Glutamatergic neuron (in vitro differentiated cells): ENCODE measurements around the gene POLDIP3. TPM values are rescaled to one million over a fixed set of nuclear protein-coding genes. Genes with fewer than 3 reads are reported as not detected.
"Not testable (repeated sequence)": the region's sequence is repeated elsewhere in the genome, so short reads cannot be mapped to it uniquely, and the experiment has no call there.

ENCODE experiments used
- DNase-seq: peaks from one replicate; pipeline ENCODE4 v3.0.0; 2022
- H3K27ac Mint-ChIP-seq: one replicate; pipeline ENCODE4 v1.8.0; 2020; ENCODE audit warnings: mild to moderate bottlenecking, mixed read lengths, inconsistent platforms; ENCODE audit not compliant: unreplicated experiment
- H3K27me3 Mint-ChIP-seq: one replicate; pipeline ENCODE4 v1.8.0; 2020; ENCODE audit warnings: mild to moderate bottlenecking, moderate library complexity, mixed read lengths, inconsistent platforms; ENCODE audit not compliant: unreplicated experiment
- H3K36me3 Mint-ChIP-seq: one replicate; pipeline ENCODE4 v1.8.0; 2020; ENCODE audit warnings: mild to moderate bottlenecking, mixed read lengths, inconsistent platforms; ENCODE audit not compliant: unreplicated experiment
- H3K4me1 Mint-ChIP-seq: one replicate; pipeline ENCODE4 v1.8.0; 2020; ENCODE audit warnings: mild to moderate bottlenecking, low read depth, mixed read lengths, inconsistent platforms; ENCODE audit not compliant: unreplicated experiment
- H3K4me3 Mint-ChIP-seq: one replicate; pipeline ENCODE4 v1.8.0; 2020; ENCODE audit warnings: mild to moderate bottlenecking, mixed read lengths, inconsistent platforms; ENCODE audit not compliant: unreplicated experiment
- H3K9me3 Mint-ChIP-seq: one replicate; pipeline ENCODE4 v1.8.0; 2020; ENCODE audit warnings: mild to moderate bottlenecking, moderate library complexity, mixed read lengths, inconsistent platforms; ENCODE audit not compliant: unreplicated experiment
- CTCF ChIP-seq: fragments of 200-600 bp; sonication (generic); IDR thresholded peaks from one replicate; pipeline ENCODE4 v1.5.0; 2021; ENCODE audit not compliant: partially characterized antibody, unreplicated experiment
- total RNA-seq: library from RNA; stranded (reverse); fragmentation: NEBNext Ultra II Directional; extraction: Animal tissue kit (Norgen Biotek cat#: 25700); gene quantifications from one replicate; pipeline ENCODE4 v1.2.1, GENCODE V29; 2021; ENCODE audit not compliant: unreplicated experiment

Gene POLDIP3
- total RNA-seq, 1 donor from 2014 or later = 52.8 TPM

DNA sequence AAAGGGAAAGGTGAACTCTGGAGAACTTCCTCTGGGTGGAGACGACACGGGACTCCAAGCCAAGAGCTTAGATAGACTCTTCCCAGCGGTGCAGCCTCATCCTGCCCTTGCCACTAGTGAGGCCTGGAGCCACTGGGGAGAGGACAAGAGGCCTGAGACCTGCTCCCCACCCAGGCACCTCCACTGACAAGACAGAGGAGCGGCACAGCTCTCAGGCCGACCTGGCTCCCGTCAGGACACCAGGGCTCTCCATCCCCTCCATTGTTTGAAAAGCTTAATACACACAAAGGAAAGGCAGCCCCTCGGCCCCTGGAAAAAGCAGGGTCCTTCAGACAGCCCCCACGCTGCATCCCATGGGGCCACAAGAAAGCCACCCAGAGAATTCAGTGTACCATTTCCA is 29.6 kb downstream of the POLDIP3 start:
- Mint-ChIP-seq H3K27ac (peak overlapping the region; percentile 22), H3K4me3 (no peak overlapping the region), H3K9me3 (peaks cover 8% of the 10 kb centered on the region), H3K4me1 (peaks cover 6% of the 10 kb centered on the region), H3K27me3 (peaks cover 1% of the 10 kb centered on the region), H3K36me3 (no peaks in the 10 kb centered on the region)
- no peak for DNase-seq
- no peak for TF ChIP-seq CTCF

- Mint-ChIP-seq H3K4me1 (peaks cover 6% of the 10 kb centered on the region), H3K9me3 (peaks cover 8% of the 10 kb centered on the region), H3K4me3 (no peak overlapping the region), H3K27me3 (peaks cover 1% of the 10 kb centered on the region), H3K27ac (no peak overlapping the region), H3K36me3 (no peaks in the 10 kb centered on the region)
- DNase-seq = no peak
- TF ChIP-seq CTCF = no peak
Measured at GRCh38 chr22:42584364-42584940, 30.2 kb downstream of the POLDIP3 start.

- Mint-ChIP-seq H3K27me3 (peaks cover 1% of the 10 kb centered on the region), H3K36me3 (no peaks in the 10 kb centered on the region), H3K9me3 (peaks cover 8% of the 10 kb centered on the region), H3K4me1 (peaks cover 6% of the 10 kb centered on the region), H3K27ac (no peak overlapping the region), H3K4me3 (no peak overlapping the region)
- DNase-seq = no peak
- no peak for TF ChIP-seq CTCF
Measured at GRCh38 chr22:42582987-42583386, 31.7 kb downstream of the POLDIP3 start.

DNA sequence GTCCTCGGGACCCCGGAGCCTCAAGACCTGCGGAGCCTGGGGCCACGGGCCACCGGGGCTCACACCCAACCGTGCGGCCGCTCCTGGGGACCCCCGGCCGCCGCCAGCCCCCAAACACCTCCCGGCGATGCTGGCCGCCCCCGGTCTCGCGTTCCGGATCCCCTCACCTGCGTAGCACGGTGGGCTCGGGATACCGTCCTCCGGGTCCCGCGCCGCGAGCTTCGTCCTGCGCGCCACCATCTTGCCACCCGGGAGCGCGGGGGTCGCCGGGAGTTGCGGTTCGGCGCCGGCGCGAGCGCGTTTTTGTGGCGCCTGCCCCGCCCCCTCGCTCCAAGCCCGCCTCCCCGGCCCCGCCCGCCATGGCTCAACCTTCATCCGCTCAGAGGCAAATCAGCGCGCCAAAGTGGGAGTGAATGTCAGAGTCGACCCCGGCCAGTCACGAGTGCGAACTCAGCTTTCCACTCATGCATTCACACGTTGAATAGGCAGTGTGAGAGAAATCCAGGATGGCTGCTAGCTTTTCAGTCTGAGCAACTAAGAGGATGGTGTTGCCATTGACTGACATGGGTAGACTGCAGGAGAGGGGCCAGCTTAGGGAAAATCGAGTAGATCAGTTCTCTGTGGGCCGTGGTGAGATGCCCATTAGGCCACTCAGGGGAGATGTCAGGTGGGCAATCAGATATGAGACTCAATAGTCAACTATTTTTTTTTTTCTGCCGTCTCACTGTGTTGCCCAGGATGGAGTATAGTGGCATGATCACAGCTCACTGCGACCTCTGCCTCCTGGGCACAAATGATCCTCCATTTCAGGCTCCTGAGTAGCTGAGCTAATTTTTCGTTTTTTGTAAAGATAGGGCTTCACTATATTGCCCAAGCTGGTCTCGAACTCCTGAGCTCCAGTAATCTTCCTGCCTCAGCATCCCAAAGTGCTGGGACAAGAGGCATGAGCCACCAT is 32.6 kb downstream of the POLDIP3 start:
- peak overlapping the region; percentile 62 for H3K27ac Mint-ChIP-seq
- H3K4me3 Mint-ChIP-seq = peak overlapping the region; percentile 88
- no peak for TF ChIP-seq CTCF
- peaks cover 1% of the 10 kb centered on the region for H3K27me3 Mint-ChIP-seq
- H3K9me3 Mint-ChIP-seq = peaks cover 8% of the 10 kb centered on the region
- peak; percentile 89 for DNase-seq
- H3K4me1 Mint-ChIP-seq = peaks cover 6% of the 10 kb centered on the region
- no peaks in the 10 kb centered on the region for H3K36me3 Mint-ChIP-seq

GRCh38 chr22:42581194-42581761 is 33.4 kb downstream of the POLDIP3 start:
- not testable (repeated sequence) for H3K9me3 Mint-ChIP-seq, H3K4me1 Mint-ChIP-seq, H3K36me3 Mint-ChIP-seq, H3K27me3 Mint-ChIP-seq, DNase-seq
- Mint-ChIP-seq H3K4me3 (peak overlapping the region; percentile 96), H3K27ac (peak overlapping the region; percentile 62)

DNA sequence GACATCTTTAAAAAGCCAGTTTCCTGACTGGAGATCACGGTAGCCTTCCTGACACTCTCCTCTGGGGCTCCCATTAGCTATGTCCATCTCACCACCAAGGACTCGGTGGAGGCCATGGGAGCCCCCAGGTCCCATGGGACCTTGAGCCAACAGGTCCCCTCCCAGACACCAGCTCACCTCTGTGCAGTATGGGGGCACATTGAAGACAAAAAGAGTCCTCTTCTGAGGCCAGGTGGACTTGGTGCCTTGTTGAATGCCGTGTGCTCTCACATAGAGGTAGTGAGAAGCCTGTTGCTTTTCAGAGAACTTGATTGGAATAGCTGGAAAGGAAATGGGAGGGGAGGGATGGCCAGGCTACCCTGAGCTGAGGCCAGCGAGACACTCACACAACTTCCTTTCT is 34.6 kb downstream of the POLDIP3 start:
- H3K4me3 Mint-ChIP-seq, H3K4me1 Mint-ChIP-seq, H3K27ac Mint-ChIP-seq, H3K36me3 Mint-ChIP-seq, DNase-seq, H3K27me3 Mint-ChIP-seq, H3K9me3 Mint-ChIP-seq: not testable (repeated sequence)
